ENCODE data around the gene GARIN3.
"Not testable (repeated sequence)": the region's sequence is repeated elsewhere in the genome, so short reads cannot be mapped to it uniquely, and the experiment has no call there.

The GARIN3 gene
- 0 to 0.08 (median 0) reads per million in 18 experiments for total RNA-seq

GRCh38 chr5:157166214-157167213, at the start of gene GARIN3:
Gene GARIN3, minus strand, starts transcription at chr5:157166264. Its CDS starts 96 bp downstream, at chr5:157166168.
- no peak for DNase-seq

GRCh38 chr5:157215514-157216167, 49.6 kb upstream of the GARIN3 start:
- no peak for DNase-seq

- no peak for DNase-seq
Observed at GRCh38 chr5:157214861-157215513, 48.9 kb upstream of the GARIN3 start.

GRCh38 chr5:157214415-157214814, 48.4 kb upstream of the GARIN3 start:
- no peak for DNase-seq

GRCh38 chr5:157213527-157214243, 47.6 kb upstream of the GARIN3 start:
- no peak for DNase-seq

GRCh38 chr5:157212307-157212706, 46.2 kb upstream of the GARIN3 start:
- DNase-seq = peak; percentile 75 to 82

- peak; percentile 13 to 72 for DNase-seq
Observed at GRCh38 chr5:157210652-157211051, 44.6 kb upstream of the GARIN3 start.

GRCh38 chr5:157205708-157206107, 39.6 kb upstream of the GARIN3 start:
- no peak for DNase-seq

- DNase-seq = peak; percentile 55 to 70
Observed at GRCh38 chr5:157204765-157205164, 38.7 kb upstream of the GARIN3 start.

- DNase-seq = no peak
Observed at GRCh38 chr5:157203417-157203816, 37.4 kb upstream of the GARIN3 start.

- DNase-seq = no peak
Observed at GRCh38 chr5:157201857-157202256, 35.8 kb upstream of the GARIN3 start.

GRCh38 chr5:157198277-157198986, 32.4 kb upstream of the GARIN3 start:
- DNase-seq = no peak

GRCh38 chr5:157197086-157197485, 31.0 kb upstream of the GARIN3 start:
- DNase-seq = no peak

GRCh38 chr5:157196045-157196444, 30.0 kb upstream of the GARIN3 start:
- no peak for DNase-seq

GRCh38 chr5:157193699-157194424, 27.8 kb upstream of the GARIN3 start:
- DNase-seq = no peak

GRCh38 chr5:157189223-157189622, 23.2 kb upstream of the GARIN3 start:
- DNase-seq = no peak

GRCh38 chr5:157188270-157188669, 22.2 kb upstream of the GARIN3 start:
- DNase-seq = no peak

GRCh38 chr5:157187046-157187754, 21.1 kb upstream of the GARIN3 start:
- no peak for DNase-seq

- no peak for DNase-seq
Observed at GRCh38 chr5:157186309-157187045, 20.4 kb upstream of the GARIN3 start.

- DNase-seq = not testable (repeated sequence)
Observed at GRCh38 chr5:157185122-157185521, 19.1 kb upstream of the GARIN3 start.

Data from inflammatory macrophage (primary cell).